Epithelial cell of proximal tubule (primary cell): Measurements from ENCODE around the gene AFM. TPM values are rescaled to one million over a fixed set of nuclear protein-coding genes. Genes with fewer than 3 reads are reported as not detected.

ENCODE experiments used
- DNase-seq: peaks from one replicate; pipeline ENCODE4 v3.0.0-alpha.2; 2011; ENCODE audit warnings: low read depth
- H3K4me3 ChIP-seq: 2 replicates; pipeline ENCODE4 v1.5.1; 2011; ENCODE audit warnings: low read depth, mild to moderate bottlenecking, low read length
- CTCF ChIP-seq: conservative IDR thresholded peaks from 2 replicates; pipeline ENCODE4 v1.5.1; 2012; ENCODE audit warnings: low read depth, mild to moderate bottlenecking, low read length
- total RNA-seq: library from RNA; depleted of rRNA; stranded (reverse); fragments of >200 nt; gene quantifications from 2 replicates; pipeline ENCODE4 v1.2.3, GENCODE V29; 2015

The AFM gene
- total RNA-seq, 1 donor from 2014 or later: not detected

GRCh38 chr4:73499996-73500765 is 18.6 kb downstream of the AFM start:
- DNase-seq: no peak
- no peak for TF ChIP-seq CTCF
- H3K4me3 ChIP-seq: no peak overlapping the region

- DNase-seq: no peak
- no peak overlapping the region for H3K4me3 ChIP-seq
- no peak for TF ChIP-seq CTCF
Measured at GRCh38 chr4:73501664-73502265, 20.2 kb downstream of the AFM start.

GRCh38 chr4:73505567-73505966 is 24.0 kb downstream of the AFM start:
- H3K4me3 ChIP-seq: no peak overlapping the region
- TF ChIP-seq CTCF: no peak
- no peak for DNase-seq

- H3K4me3 ChIP-seq: no peak overlapping the region
- no peak for TF ChIP-seq CTCF
- no peak for DNase-seq
Measured at GRCh38 chr4:73507541-73507940, 26.0 kb downstream of the AFM start.

- no peak for DNase-seq
- TF ChIP-seq CTCF: no peak
- no peak overlapping the region for H3K4me3 ChIP-seq
Measured at GRCh38 chr4:73508651-73509050, 27.1 kb downstream of the AFM start.

- TF ChIP-seq CTCF: no peak
- no peak overlapping the region for H3K4me3 ChIP-seq
- DNase-seq: no peak
Measured at GRCh38 chr4:73518340-73518739, 36.8 kb downstream of the AFM start.

GRCh38 chr4:73520821-73521220 is 39.3 kb downstream of the AFM start:
- no peak for TF ChIP-seq CTCF
- DNase-seq: no peak
- no peak overlapping the region for H3K4me3 ChIP-seq
